ENCODE measurements around the gene STK4. TPM values are rescaled to one million over a fixed set of nuclear protein-coding genes. Genes with fewer than 3 reads are reported as not detected.

The STK4 gene
- total RNA-seq, 1 donor from 2014 or later, result 34.8 TPM

DNA sequence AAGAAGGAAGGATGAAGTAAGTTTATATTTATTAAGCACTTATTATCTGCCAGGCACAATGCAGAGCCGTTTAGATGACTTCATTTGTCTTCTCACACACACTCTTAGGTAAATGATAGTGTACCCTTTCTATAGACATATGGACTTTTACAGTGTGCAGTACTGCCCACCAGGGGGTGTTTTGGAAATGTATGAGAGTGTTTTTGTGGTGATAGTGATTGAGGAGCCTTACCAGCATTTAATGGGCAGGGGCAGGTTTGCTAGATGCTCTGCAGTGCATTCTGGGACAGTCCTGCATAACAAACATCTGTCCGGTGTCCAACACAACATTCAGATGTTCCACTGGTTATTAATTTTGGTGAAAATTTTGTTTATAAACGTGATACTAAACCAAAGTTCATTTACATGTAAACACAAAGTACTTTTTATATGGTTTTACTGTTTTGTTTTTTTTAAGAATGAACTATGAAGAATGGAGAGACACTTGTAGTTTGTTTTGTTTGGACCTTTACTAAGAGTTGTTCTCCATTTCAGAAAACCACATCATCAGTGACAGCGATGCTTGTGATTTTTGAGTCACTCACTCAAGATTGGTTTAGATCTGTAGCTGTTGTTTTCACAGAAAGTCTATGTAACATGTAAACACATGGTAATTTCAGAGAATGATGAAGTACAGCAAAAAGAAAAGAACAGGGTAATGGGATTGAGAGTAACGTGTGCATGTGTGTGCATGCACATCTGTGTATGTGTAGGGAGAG is 114.7 kb downstream of the STK4 start:
- DNase-seq (ENCODE audit: low read depth) (peak; percentile 28), FAIRE-seq (no peak)
- TF ChIP-seq, protein P1, sequence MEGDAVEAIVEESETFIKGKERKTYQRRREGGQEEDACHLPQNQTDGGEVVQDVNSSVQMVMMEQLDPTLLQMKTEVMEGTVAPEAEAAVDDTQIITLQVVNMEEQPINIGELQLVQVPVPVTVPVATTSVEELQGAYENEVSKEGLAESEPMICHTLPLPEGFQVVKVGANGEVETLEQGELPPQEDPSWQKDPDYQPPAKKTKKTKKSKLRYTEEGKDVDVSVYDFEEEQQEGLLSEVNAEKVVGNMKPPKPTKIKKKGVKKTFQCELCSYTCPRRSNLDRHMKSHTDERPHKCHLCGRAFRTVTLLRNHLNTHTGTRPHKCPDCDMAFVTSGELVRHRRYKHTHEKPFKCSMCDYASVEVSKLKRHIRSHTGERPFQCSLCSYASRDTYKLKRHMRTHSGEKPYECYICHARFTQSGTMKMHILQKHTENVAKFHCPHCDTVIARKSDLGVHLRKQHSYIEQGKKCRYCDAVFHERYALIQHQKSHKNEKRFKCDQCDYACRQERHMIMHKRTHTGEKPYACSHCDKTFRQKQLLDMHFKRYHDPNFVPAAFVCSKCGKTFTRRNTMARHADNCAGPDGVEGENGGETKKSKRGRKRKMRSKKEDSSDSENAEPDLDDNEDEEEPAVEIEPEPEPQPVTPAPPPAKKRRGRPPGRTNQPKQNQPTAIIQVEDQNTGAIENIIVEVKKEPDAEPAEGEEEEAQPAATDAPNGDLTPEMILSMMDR (IDR thresholded peaks at IDR 0.05; ENCODE audit: insufficient read depth, low read length, severe bottlenecking), result peak; percentile 31
- H3K36me3 ChIP-seq (ENCODE audit: control insufficient read depth, insufficient read depth, low read length), result peaks cover 3% of the 10 kb centered on the region
- H3K27me3 ChIP-seq (ENCODE audit: control insufficient read depth, insufficient read depth, low read length), result no peaks in the 10 kb centered on the region
- no peak overlapping the region for H3K4me3 ChIP-seq (ENCODE audit: low read depth, low read length)

DNA sequence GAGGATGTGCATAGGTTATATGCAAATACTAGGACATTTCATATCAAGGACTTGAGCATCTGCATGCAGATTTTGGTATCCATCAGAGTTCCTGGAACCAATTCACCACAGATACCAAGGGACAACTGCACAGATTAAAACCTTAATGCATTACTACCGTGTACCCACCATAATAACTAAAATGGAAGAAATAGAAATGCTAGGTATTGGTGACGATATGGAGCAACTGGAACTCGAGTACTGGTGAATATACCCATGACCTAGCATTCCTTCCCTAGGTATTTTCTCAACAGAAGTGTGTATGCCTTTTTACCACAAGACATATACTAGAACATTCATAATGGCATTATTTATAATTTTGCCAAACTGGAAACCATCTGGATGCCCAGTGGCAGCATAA is 116.2 kb downstream of the STK4 start:
- no peak overlapping the region for H3K4me3 ChIP-seq (ENCODE audit: low read depth, low read length)
- TF ChIP-seq, protein P1 (IDR thresholded peaks at IDR 0.05; ENCODE audit: insufficient read depth, low read length, severe bottlenecking), result no peak
- DNase-seq (ENCODE audit: low read depth), result no peak
- peaks cover 1% of the 10 kb centered on the region for H3K36me3 ChIP-seq (ENCODE audit: control insufficient read depth, insufficient read depth, low read length)
- no peak for FAIRE-seq
- no peaks in the 10 kb centered on the region for H3K27me3 ChIP-seq (ENCODE audit: control insufficient read depth, insufficient read depth, low read length)

DNA sequence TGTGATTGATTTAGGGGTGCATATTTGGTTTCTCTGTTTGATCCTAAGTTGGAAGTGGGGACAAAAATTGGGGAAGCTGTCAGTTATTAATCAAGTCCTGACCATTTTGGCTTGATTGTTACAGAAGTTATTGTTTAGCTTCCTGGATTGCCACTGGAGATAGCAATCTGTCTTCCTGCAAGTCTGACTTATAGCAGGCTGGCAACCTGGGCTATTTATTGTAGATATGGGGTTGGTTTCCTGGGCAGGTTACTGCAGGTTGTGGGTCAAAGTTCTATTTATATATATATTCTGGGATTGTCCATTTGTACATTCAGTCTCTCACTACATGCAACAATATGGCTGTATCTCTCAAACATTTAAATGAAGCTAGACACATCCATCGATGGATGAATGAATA is 116.8 kb downstream of the STK4 start:
- TF ChIP-seq, protein P1 (IDR thresholded peaks at IDR 0.05; ENCODE audit: insufficient read depth, low read length, severe bottlenecking), result no peak
- DNase-seq (ENCODE audit: low read depth) (no peak), FAIRE-seq (no peak)
- Histone ChIP-seq H3K4me3 (ENCODE audit: low read depth, low read length) (no peak overlapping the region), H3K36me3 (ENCODE audit: control insufficient read depth, insufficient read depth, low read length) (peaks cover 1% of the 10 kb centered on the region), H3K27me3 (ENCODE audit: control insufficient read depth, insufficient read depth, low read length) (no peaks in the 10 kb centered on the region)

DNA sequence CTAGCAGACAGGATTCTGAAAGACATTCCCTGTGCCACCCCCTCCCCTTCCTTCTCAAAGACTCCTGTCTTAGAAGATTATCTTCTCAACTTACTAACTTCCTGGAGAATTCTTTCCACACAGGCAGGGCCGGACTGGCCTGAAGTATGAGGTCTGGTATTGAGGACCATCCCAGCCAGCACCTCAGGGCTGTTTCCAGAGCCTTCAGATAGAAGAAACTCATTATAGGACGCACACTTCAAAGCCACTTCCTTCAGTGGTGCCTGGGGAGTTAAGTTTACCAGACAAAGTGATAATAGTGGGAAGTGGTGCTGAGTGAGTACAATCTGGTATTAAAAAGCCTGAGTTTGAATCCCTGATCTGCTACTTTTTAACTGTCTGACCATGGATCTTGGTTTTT is 119.0 kb downstream of the STK4 start:
- FAIRE-seq (no peak), DNase-seq (ENCODE audit: low read depth) (no peak)
- Histone ChIP-seq H3K36me3 (ENCODE audit: control insufficient read depth, insufficient read depth, low read length) (peaks cover under 1% of the 10 kb centered on the region), H3K27me3 (ENCODE audit: control insufficient read depth, insufficient read depth, low read length) (no peaks in the 10 kb centered on the region), H3K4me3 (ENCODE audit: low read depth, low read length) (no peak overlapping the region)
- TF ChIP-seq, protein P1 (IDR thresholded peaks at IDR 0.05; ENCODE audit: insufficient read depth, low read length, severe bottlenecking), result no peak

DNA sequence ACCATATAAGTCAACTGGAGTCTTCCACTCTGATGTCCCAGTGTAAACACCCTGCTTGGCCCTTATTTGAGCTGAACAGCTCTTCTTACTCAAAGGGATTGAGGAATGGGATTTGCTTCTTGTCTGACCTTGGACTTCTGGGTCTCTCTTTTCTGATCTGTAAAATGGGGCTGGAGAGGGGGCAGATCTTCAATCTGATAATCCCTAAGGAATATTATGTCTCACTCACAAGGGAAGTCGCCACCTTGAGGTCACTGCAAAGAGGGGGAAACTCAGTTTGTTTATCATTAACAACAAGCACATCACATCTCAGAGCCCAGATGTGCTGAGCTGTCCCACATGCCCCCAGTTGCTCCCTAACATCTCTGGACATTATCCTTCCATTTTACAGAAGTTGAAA is 119.6 kb downstream of the STK4 start:
- Histone ChIP-seq H3K4me3 (ENCODE audit: low read depth, low read length) (no peak overlapping the region), H3K27me3 (ENCODE audit: control insufficient read depth, insufficient read depth, low read length) (no peaks in the 10 kb centered on the region), H3K36me3 (ENCODE audit: control insufficient read depth, insufficient read depth, low read length) (no peaks in the 10 kb centered on the region)
- FAIRE-seq (no peak), DNase-seq (ENCODE audit: low read depth) (no peak)
- TF ChIP-seq, protein P1 (IDR thresholded peaks at IDR 0.05; ENCODE audit: insufficient read depth, low read length, severe bottlenecking), result no peak

All from bronchial epithelial cell (primary cell).